ENCODE data around the gene CRB3.
"Not testable (repeated sequence)": the region's sequence is repeated elsewhere in the genome, so short reads cannot be mapped to it uniquely, and the experiment has no call there.

Gene CRB3, protein sequence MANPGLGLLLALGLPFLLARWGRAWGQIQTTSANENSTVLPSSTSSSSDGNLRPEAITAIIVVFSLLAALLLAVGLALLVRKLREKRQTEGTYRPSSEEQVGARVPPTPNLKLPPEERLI

DNA sequence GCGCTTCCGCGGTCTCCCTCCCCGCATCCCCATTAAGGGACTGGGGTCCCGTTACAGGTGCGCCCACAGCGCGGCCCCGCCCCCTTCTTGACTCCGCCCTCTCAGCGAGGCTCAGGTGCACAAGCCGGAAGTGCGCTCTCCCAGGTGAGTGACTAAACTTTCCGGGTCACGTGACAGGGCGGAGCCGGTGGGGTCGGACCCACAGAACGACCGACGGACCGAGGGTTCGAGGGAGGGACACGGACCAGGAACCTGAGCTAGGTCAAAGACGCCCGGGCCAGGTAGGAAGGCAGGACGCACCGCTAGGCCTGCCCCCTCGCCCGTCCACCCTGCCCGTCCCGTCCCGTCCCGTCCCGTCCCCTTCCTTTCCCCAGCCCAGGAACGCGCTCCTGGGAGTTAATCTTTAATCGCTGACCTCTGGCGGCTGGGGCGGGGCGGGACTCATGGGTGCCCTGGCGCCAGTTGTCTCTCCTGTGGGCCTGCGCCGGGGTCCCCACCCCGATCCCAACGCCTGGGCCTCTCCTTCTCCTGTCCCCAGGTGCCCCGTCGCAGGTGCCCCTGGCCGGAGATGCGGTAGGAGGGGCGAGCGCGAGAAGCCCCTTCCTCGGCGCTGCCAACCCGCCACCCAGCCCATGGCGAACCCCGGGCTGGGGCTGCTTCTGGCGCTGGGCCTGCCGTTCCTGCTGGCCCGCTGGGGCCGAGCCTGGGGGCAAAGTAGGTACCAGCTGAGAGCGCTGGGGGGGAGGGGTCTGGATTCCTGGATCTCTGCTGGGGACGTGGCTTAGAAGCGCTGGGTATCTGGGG, at the start of gene CRB3:
Gene CRB3, plus strand, starts transcription at position 202 of the 804 bp plus-strand sequence. Its CDS starts 431 bp downstream, at position 633.
- no peak for DNase-seq

DNA sequence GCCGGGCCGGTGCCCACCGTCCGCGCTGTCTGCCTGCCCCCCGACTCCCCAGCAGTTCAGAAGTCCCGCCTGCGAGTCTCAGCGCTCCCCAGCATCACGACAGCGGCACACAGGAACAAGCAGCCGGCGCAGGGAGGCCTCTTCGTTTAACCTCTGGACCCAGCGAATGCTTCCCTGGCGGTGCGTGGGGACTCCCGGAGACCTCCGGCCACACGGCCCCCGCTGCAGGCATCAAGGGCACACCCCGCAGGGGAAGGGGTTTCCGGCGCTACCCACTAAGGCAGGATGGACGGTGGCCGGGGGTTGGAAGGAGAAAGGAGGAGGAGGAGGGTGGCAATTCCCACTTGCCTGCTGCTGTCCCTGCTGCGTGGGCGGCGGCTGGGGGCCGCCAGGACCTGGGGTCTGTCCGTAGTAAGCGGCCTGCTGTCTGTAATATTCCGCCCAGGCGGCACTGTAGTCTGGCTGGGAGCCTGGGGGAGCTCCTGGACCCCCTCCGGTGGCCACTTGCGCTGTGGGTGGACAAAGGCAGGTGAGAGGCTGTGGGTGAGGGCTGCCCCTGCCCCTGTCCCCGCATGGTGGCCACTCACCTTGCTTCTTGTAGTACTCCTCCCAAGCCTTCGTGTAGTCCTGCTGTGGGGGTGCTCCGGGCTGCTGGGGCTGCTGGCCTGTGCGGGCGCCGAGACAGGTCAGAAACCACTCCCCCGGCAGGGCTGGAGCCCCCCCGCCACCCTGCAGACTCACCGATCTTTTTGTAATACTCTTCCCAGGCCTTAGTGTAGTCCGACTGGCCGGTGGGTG, 49.1 kb upstream of the CRB3 start:
- DNase-seq: no peak

DNA sequence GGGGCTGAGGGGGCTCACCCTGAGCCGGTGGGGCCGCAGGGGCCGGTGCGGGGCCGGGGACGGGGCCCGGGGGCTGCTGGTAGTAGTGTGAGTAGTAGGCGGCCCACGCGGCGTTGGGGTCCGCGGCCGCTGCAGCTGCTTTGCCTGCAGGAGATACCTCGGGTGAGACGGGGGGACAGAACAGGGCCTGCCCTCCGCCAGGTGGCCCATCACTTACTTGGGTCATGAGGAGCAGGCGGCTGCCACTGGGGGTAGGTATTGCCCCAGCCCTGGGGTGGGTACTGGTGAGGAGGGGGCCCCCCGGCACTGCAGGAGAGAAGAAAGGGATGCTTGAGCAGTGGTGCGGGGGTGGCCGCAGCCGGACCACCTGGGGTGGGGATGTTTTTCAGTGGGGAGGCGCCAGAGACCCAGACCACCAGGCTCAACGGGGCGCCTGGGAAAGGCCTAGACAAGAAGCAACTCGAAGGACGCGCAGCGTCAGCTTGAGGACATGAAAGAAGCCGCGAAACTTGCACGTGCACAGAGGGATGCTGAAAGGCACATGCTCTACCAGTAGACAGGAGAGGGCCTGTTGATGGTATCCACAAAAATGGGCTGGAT, 48.4 kb upstream of the CRB3 start:
- no peak for DNase-seq

DNA sequence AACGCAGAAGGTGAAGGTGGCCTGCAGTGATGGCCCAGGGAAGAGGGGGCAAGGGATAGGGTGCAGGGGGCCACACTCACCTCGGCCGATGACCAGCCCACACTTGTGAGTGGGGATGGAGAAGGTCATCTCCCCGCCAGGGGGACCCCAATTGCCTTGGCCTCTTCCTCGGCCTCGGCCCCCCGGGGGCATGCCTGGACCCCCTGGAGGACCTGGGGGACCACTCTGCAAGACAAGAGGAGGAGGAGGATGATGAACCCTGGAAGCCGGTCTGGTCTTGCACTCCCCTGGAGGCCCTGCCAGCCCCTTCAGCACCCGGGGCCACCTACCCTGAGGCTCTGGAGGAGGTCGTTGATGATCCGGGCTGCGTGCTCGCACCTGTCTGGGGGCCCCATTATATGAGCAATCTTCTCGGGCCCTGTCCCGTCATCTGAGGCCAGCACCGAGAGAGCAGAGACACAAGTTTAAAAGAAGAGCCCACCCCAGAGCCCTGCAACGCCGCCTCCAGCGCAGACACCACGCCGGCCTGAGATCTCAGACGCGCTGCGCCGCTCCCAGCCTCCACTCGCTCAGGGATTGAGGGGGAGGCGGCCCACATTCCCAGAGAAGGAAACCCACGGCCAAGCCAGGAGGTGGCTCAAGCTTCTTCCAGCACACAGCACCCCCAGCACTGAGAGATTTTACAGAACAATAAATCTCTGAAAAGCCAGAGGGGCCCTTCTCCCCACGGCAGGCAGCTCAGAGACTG, 47.2 kb upstream of the CRB3 start:
- DNase-seq: no peak

DNA sequence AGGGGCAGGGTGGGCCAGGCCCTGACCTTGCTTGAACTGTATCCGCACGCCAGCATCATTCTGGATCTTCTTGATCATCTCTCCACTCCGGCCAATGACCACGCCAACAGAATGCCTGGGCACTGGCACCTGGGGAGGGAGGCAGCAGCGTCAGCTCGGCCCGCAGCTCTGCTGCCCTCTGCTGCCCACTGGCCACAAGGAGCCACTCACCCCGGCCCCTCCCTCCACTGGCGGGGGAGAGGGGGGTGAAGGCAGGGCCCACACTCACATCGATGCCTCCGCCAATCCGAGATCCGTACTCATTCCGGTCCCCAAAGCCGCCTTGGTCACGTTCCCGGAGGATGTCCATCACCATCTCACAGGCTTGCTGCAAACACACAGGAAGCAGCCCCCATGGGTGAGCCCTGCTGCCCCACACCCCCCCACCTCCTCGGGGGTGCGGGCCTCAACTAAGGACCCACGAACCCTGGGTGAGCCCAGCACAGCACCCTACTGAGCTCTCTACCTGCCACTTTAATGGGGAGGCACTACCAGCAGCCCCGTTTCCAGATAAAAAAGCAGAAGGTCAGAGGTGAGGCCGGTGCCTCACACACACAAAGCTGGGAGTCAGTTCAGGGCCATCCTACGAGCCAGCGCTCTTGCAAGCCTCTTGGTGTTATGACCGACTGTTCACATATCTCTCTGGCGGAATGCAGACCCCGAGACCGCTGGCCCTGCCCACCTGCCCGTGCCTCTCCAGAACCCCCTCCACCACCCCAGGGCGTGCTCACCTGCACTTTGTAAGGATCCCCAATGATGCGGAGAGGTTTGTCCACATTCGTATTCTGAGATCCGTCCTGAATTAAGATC, 46.1 kb upstream of the CRB3 start:
- DNase-seq: no peak

DNA sequence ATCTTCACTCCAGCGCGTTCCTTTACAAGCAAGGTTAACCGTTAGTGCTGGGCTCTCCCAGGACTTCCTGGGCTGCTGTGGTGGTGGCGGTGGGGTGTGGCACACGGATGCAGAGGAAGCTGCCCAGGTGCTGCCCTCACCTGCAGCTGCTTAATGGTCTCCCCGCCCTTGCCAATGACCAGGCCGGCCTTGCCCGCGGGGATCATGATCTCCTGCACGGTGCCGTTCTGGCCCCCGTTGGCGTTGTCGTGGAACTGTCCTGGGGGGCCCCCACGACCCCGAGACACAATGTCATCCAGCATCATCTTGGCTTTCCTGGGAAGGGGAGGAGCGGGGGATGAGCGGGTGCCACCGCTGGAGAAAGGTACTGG, 45.5 kb upstream of the CRB3 start:
- DNase-seq: no peak

DNA sequence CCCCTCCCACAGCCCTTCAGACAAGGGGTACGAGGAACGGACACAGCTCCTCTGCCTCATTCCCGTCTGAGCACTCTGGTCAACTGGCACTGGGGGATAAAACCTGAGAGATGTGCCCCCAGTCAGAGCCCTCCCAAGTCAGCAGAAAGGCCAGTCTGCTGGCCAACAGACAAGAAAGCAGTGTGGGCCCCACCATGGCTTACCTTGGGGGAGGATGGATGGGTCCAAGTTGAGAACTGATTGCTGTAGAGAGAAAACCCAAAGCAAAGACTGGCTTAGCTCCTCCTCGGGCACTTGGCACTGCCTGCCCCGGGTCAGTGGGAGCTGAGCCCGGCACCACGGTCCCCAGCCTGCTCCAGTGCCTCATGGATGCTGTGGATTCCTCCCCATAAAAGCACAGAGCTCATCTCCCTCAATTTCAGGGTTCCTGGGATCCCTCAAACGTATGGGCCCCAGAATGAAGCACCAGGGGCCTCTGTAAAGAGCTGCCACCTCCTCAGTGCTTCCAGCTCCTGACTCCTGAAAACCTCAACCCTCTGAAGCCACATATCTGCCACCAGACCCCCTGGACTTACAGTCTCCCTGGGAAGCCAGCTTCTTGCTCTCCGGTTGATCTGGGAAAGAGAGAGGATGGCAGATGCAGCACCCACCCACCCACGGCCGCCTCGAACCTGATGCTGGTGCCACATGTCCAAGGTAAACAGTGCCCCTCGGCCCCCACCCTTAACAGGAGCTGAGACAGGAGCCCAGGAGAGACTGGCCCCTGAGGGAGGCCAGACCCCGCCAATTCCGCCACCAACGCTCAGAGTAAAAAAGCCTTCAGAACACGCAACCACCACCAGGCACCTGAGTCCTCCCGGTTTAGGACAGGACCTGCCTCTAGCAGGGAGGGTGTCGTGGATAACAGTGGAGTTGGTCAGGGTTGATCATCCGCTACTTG, 42.7 kb upstream of the CRB3 start:
- DNase-seq: no peak

DNA sequence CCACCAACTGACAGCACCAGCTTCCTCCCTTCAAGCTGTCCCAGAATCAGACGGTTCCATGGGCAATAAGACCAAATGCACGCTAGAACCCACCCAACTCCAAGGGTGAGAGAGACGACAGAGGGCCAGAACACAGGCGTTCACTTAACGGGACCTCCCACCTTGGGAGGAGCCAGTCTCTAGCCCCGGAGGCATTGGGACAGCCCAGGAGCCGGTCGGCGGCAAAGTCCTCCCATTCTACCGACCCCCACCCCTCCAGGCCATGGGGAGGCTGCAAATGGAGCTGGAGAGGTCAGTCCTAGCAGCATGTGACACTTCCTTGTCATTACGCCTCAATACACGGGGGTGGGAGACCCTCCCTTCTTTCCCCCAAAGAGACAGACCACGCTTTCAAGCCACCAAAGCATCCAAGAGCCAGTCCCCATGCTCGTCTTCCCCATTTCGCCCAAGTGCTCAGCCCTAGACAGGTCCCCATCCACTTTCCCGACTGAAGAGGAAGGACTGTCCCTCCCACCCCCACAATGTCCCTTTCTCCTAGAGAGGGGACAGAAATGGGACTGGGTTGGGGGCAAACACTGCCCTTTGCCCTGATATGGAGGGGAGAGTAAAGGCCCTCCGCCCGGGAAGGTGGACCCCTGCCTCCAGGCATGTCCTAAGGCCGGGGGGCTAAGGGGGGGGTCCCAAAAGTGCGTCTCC, 40.4 kb upstream of the CRB3 start:
- no peak for DNase-seq

DNA sequence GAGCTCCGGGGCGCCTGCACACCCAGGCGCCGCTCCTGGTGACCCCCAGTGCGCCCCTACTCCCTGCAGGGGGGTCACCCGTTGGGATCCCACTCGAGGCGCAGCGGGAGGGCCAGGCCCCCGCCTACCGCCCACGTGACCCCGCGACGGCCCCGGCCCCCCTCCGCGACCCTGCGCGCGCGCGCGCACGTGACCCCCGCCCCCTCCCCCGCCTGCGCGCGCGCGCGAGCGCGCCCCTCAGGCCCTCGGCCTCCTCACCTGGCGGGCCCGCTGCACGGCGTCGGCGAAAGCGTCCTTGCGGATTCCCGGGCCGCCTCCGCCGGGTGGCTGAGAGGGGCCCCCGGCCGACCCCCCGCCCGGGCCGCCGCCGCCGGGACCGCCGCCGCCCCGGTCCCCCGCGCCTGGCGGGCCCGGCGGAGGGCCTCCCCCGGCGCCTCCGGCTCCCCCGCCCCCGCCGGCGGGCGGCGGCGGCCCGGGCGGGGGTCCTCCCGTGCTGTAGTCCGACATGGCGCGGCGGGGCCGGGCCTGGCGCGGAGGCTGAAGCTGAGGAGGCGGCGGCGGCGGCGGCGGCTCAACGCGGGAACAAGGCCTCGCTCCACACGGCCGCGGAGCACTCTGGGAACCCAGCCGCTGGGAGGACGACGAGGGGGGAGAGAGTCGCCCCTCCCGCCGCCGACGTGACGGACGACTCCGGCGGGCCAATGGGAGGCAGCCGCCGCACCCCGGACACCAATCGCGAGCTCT, 39.7 kb upstream of the CRB3 start, which contains the start of gene KHSRP:
Gene KHSRP, minus strand, starts transcription at position 617 of the 744 bp plus-strand sequence. Its CDS starts 110 bp downstream, at position 507.
- DNase-seq: no peak

DNA sequence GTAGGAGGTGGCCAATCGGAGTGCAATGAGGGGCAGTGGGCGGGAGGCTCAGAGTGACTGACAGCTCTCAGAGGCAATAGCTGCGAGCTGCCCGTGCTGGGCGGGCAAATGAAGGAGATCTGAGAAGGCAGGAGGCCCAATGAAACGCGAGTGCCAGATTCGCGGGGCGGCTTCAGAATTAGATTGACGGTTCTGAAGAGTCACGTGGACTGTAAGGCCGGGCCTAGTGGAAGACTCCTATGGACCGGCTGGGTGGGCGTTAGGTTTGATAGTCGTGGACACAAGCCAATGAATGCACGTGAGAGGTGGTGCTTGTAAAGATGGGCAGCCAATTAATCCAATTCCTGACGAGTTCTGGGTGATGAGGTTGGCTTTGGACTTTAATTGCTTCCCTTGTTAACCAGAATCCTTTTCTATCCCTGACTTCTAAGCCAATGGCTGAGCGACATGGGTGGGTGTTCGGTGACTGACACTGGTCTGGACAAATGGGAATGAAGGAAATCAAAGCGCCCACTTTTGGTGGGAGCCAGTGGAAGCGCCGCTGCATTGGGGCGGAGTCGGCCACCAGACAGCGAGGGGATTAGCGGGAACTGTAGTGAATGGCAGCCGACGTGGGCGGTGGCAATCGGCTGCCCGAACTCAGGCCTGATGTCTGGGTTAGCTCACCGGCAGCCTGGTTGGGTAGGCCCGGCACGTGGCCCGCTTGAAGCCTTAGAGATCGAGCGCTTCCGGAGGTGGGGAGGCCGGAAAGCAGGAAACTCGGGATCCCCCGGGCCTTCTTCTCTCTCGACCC, 38.9 kb upstream of the CRB3 start:
- peak; percentile 100 for DNase-seq

DNA sequence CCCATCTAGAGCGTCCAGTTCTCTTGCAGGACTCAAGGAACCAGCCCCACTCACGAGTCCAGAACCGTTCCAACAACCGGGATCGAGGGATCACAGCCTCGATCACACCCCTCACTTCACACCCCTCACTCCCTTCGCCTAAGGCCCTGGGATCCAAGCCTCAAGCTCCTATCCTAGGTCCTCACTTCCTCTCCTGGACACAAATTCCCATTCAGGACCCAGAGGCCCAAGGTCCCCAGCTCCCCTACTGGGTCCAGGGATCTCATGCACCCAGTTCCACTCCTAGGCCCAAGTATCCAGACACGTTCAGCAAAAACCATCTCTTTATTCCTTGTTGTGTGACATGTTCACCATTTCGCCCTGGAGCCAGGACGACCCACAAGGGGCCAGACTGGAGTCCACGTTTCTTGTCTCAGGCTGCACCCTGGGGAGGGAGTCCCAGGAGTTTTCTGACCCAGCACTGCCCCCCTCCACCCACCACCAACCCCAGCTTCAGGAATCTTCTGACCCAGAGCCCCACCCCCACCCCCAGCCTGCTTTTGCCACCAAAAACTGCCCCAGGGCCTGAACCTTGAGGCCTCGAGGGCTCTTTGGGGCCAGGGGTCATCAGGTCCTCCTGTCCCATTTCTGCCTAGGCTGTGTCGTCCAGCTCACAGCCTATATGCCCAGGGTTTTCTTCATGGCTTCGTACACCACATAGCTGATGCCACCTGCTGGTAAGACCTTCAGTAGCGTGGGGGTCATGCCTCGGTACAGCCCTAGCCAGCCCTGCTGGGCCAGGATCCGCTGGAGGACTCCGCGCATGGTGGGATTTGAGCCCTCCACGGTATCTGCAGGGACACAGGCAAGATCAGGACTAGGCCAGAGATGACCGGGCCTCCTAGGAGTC, 38.1 kb upstream of the CRB3 start:
- DNase-seq: no peak

DNA sequence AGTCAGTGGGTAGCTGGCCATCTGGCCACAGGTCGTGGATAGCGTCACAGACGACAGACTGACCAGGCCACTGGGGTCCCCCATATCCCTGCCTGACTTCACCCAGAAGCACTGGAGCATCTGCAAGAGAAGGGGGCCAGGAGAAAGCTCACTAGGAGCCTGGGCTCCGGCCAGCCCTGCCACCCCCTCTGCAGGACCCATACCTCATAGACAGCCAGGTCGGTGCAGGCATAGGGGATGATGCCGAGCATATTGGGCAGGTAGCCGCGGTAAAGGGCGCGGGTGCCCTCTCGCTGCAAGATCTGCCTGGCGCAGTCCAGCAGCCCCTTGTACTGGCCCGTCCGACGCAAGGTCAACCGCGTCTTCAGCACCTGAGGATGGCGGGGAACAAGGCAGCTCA, 36.9 kb upstream of the CRB3 start:
- DNase-seq: no peak

DNA sequence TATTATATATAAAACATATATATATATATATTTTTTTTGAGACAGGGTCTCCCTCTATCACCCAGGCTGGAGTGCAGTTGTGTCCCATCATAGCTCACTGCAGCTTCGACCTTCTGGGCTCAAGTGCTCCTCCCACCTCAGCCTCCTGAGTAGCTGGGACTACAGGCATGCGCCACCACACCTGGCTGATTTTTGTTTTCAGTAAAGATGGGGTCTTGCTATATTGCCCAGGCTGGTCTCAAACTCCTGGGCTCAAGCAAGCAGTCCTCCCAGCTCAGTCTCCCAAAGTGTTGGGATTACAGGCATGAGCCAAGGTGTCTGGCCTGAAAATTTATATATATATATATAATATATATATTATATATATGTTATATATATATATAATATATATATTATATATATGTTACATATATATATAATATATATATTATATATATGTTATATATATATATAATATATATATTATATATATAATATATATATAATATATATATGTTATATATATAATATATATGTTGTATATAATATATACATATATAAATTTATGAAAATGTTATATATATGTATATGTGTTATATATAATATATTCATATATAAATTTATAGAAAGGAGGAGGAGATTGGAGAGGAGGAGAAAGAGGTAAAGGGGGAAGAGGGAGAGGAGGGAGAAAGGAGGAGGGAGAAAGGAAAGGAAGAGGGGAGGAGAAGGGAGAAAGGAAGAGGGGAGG, 35.2 kb upstream of the CRB3 start:
- not testable (repeated sequence) for DNase-seq

DNA sequence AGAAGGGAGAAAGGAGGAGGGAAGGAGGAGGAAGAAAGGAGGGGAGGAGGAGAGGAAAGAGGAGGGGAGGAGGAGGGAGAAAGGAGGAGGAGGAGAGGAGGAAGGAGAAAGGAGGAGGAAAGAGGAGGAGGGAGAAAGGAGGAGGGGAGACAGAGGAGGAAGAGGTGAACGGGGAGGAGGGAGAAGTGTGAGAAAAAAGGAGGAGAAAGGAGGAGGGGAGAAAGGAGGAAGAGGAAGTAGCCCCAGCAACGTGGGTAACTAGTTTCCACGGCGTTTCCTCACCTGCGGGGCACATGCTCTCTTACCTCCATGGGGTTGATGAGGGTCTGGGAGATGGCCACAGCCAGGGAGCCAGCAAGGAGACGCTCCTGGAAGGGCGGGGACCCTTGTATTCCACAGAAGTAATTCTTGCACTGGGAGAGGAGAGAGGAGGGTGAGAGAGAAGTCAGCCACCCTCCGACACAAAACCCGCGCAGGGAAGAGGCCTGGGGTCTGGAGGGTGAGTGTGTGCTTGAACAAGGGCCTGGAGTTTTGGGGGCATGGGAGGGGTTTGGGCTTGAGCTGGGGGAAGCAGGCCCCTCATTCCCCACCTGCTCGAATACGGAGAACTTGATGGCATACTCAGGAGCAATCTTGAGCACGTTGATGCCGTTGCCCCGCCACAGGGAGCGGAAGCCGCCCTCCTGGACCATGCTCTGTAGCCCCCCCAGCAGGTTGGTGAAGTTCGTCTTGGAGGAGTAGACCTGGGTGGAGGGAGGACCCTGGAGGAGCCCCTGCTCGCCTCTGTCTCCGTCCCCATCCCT, 34.5 kb upstream of the CRB3 start:
- DNase-seq: no peak

DNA sequence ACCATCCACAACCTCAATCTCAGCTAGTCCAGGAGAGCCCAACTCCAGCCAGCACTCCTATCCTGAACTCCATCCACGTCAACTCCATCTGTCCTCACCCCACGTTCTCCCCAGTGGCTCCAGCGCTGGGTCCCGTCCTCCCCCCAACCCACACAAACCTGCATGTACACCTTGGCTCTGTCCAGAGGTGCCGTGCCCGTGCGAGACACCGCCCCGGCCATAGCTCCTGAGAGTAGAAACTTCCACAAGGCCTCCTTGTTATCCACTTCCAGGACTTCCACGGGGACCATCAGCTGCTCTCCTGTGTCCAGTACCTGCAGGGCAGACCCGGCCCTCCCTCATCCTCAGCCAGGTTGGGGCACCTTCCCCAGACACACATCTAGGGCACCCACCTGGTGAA, 32.2 kb upstream of the CRB3 start:
- DNase-seq: no peak

DNA sequence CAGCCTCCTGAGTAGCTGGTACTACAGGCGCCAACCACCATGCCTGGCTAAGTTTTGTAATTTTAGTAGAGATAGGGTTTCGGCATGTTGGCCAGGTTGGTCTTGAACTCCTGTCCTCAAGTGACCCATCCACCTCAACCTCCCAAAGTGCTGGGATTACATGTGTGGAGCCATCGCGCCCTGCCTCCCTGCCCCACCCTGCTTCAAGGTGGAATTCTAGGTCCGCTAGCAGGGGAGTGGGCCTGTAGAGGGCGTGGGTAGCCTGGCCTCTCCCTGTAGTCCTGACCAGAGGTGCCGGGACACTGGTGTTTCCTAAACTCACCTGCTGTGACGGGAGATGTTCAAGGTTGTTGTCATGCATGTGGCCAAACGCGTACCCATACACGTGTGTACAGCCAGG, 30.9 kb upstream of the CRB3 start:
- no peak for DNase-seq

Data from DMS 273 treated with DMSO at 0.1 percent for 48 hours (cell line).